Uterus (tissue), 4 donors: ENCODE data around the gene CTIF. TPM values are rescaled to one million over a fixed set of nuclear protein-coding genes. Genes with fewer than 3 reads are reported as not detected.
A peak's percentile ranks its signal among the peaks of the same experiment; 100 is the strongest.

Experiments used
- DNase-seq, 2 donors: peaks; one replicate each; pipeline ENCODE4 v3.0.0-alpha.2; 2019 to 2020
- H3K27ac ChIP-seq, 2 donors: fragments of 200-600 bp; sonication (generic); 1 replicate in 1 of 2; 2 replicates in 1 of 2; pipeline ENCODE4 v1.5.1; 2016 to 2018
- H3K27me3 ChIP-seq, 2 donors: fragments of 200-600 bp; sonication (generic); one replicate each; pipeline ENCODE4 v1.5.1; 2018 to 2019; ENCODE audit warnings: control low read depth in 1 of 2
- H3K36me3 ChIP-seq, 2 donors: fragments of 200-600 bp; sonication (generic); one replicate each; pipeline ENCODE4 v1.5.1; 2019; ENCODE audit warnings: control low read depth in 1 of 2
- H3K4me1 ChIP-seq, 2 donors: fragments of 200-600 bp; sonication (generic); one replicate each; pipeline ENCODE4 v1.5.1; 2018 to 2019; ENCODE audit warnings: control low read depth in 1 of 2
- H3K4me3 ChIP-seq, 2 donors: fragments of 200-600 bp; sonication (generic); 1 replicate in 1 of 2; 2 replicates in 1 of 2; pipeline ENCODE4 v1.5.1; 2018 to 2019; ENCODE audit warnings: mild to moderate bottlenecking in 1 of 2
- H3K9me3 ChIP-seq, 2 donors: fragments of 200-600 bp; sonication (generic); one replicate each; pipeline ENCODE4 v1.5.1; 2019; ENCODE audit warnings: control low read depth in 1 of 2
- POLR2A ChIP-seq, 2 donors: fragments of 450-650 bp; IDR thresholded peaks; one replicate each; pipeline ENCODE4 v1.6.1; 2016; ENCODE audit warnings: antibody characterized with exemption in 2 of 2, mild to moderate bottlenecking in 1 of 2, moderate library complexity in 1 of 2
- intact Hi-C: fragments of 100-400 bp; cut with DNase I; formaldehyde crosslinking; loops from one replicate; pipeline ENCODE4 v1.15.1; 2023; ENCODE audit warnings: low total_unique reads
- total RNA-seq, 4 donors: library from RNA; depleted of rRNA in 3 of 4; stranded (reverse); fragments of >200 nt in 3 of 4; gene quantifications; one replicate each; pipeline versions ENCODE4 v1.1.0 to v1.2.4, GENCODE V29; 2014 to 2023
- TF ChIP-seq, protein P1 (sequence below), 4 experiments: fragments of 200-600 bp in 2 of 4; fragments of 450-650 bp in 2 of 4; sonication (generic) in 2 of 4; IDR thresholded peaks; one replicate each; pipeline ENCODE4 v1.5.1; 2016 to 2019; ENCODE audit warnings: antibody characterized with exemption in 4 of 4, mild to moderate bottlenecking in 2 of 4, moderate library complexity in 1 of 4
- donor health status: DM: yes; HTN: yes; CAD: no.

The CTIF gene
- total RNA-seq, 4 donors from 2014 or later = 11.3 to 94.3 (median 48.0) TPM

GRCh38 chr18:48800876-48801727, 262.3 kb downstream of the CTIF start:
- H3K27ac ChIP-seq = no peak overlapping the region
- no peak for TF ChIP-seq POLR2A (IDR thresholded peaks at IDR 0.05)
- TF ChIP-seq, protein P1, sequence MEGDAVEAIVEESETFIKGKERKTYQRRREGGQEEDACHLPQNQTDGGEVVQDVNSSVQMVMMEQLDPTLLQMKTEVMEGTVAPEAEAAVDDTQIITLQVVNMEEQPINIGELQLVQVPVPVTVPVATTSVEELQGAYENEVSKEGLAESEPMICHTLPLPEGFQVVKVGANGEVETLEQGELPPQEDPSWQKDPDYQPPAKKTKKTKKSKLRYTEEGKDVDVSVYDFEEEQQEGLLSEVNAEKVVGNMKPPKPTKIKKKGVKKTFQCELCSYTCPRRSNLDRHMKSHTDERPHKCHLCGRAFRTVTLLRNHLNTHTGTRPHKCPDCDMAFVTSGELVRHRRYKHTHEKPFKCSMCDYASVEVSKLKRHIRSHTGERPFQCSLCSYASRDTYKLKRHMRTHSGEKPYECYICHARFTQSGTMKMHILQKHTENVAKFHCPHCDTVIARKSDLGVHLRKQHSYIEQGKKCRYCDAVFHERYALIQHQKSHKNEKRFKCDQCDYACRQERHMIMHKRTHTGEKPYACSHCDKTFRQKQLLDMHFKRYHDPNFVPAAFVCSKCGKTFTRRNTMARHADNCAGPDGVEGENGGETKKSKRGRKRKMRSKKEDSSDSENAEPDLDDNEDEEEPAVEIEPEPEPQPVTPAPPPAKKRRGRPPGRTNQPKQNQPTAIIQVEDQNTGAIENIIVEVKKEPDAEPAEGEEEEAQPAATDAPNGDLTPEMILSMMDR (IDR thresholded peaks at IDR 0.05) = no peak
- H3K27me3 ChIP-seq = no peaks in the 10 kb centered on the region
- peaks cover 0 to 7% of the 10 kb centered on the region in 2 donors for H3K4me1 ChIP-seq
- no peak overlapping the region for H3K4me3 ChIP-seq
- H3K36me3 ChIP-seq = no peaks in the 10 kb centered on the region
- DNase-seq = peak; percentile 9
- intact Hi-C loops = no loop called here
- H3K9me3 ChIP-seq = no peaks in the 10 kb centered on the region

DNA sequence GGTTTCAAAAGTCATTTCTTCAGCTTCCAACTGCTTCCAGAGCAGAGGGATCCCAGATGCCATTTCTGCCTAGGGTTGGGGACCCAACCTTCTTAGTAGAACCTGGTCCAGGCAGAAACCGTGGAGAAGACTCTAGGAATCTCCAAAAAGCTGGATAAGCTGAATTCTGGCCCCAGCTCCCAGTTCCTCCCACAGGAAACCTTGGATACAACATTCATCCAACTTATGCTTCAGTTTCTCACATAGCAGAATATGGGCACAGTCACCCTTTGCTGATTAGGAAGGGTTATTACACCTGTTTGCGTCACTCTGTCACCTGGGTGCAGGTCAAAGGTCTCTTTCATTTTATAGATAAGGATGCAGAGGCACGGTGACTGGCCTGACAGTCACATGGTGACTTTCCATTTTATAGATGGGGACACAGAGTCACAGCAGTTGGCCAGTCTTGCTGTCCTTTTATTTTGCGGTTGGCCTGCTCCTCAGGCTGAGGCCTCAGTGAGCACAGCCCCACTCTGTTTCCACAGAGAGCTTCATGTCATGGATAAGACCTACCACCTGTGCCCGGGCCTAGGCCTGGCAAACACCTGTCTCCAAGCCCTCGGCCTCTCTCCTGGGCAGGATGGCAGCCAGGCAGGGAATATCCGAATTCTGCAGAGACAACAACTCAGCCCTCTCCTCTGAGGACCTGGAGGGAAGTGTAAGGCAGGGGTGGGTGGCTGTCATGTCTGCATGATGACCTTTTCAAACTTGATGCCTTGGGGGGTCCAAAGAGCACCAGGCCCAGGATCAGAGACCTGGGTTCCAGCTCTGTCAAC, 263.1 kb downstream of the CTIF start:
- TF ChIP-seq, protein P1 (IDR thresholded peaks at IDR 0.05) = no peak
- TF ChIP-seq POLR2A (IDR thresholded peaks at IDR 0.05) = no peak
- no peaks in the 10 kb centered on the region for H3K9me3 ChIP-seq
- H3K4me3 ChIP-seq = no peak overlapping the region
- peaks cover 0 to 7% of the 10 kb centered on the region in 2 donors for H3K4me1 ChIP-seq
- DNase-seq = peak; percentile 3 to 6
- H3K36me3 ChIP-seq = no peaks in the 10 kb centered on the region
- intact Hi-C loops = no loop called here
- no peaks in the 10 kb centered on the region for H3K27me3 ChIP-seq
- H3K27ac ChIP-seq = no peak overlapping the region

GRCh38 chr18:48802543-48803290, 263.9 kb downstream of the CTIF start:
- Histone ChIP-seq H3K27ac (no peak overlapping the region), H3K4me3 (no peak overlapping the region), H3K36me3 (no peaks in the 10 kb centered on the region), H3K4me1 (peaks cover 0 to 7% of the 10 kb centered on the region in 2 donors), H3K27me3 (no peaks in the 10 kb centered on the region), H3K9me3 (no peaks in the 10 kb centered on the region)
- DNase-seq = peak; percentile 13 to 14
- intact Hi-C loops = no loop called here
- TF ChIP-seq POLR2A (IDR thresholded peaks at IDR 0.05) = no peak
- TF ChIP-seq, protein P1 (IDR thresholded peaks at IDR 0.05) = no peak

- intact Hi-C loops = no loop called here
- no peak overlapping the region for H3K4me3 ChIP-seq
- no peaks in the 10 kb centered on the region for H3K9me3 ChIP-seq
- H3K4me1 ChIP-seq = peaks cover 0 to 7% of the 10 kb centered on the region in 2 donors
- H3K27ac ChIP-seq = no peak overlapping the region
- TF ChIP-seq, protein P1 (IDR thresholded peaks at IDR 0.05) = no peak
- TF ChIP-seq POLR2A (IDR thresholded peaks at IDR 0.05) = no peak
- no peaks in the 10 kb centered on the region for H3K27me3 ChIP-seq
- peak in 1 of 2 donors; percentile 5 for DNase-seq
- no peaks in the 10 kb centered on the region for H3K36me3 ChIP-seq
Measured at GRCh38 chr18:48803518-48803917, 264.7 kb downstream of the CTIF start.
